ENCODE measurements around the gene FREM2.

Gene FREM2

DNA sequence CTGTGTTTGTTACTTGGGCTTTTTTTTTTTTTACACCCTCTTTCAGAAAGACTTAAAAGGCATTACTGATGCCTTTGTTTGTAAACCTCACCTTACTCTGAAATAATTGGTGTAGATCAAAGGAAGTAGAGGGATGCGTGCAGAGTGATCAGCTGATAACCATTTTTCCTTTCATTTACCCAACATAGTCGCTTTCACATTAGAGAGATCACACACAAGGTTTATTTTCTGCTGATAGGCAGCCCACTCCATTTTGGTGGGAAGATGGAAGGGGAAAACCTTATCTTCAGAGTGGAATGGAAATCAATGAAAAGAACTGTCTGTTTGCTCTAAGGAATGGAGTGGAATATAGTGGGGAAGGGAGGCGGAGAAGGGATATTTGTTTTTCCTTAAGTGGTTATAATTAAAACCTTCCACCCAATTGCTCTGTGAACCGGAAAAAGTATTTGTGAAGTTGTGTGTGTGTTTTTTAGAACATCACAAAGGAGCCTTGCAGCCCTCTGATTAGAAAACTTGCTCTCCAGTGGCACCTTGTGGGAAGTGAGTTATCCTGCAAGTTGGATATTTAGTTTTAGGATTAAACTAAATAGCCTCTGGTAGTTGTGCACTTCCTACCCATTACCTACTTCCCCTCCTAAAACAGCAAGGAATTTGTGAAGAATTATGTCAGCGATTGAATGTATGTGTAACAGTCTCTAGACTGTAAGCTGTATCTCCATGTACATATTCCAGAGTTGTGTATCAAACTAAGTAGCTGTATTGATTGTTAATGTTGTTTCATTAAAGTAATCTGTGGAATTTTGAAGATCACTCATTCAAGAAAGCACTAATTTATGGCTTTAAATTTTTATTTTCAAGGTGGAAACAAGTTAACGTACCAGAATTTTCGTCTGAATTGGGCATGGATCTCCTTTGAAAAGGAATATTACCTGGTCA lies 76.8 kb downstream of the FREM2 start:
- DNase-seq (ENCODE audit: low read depth) = no peak

DNA sequence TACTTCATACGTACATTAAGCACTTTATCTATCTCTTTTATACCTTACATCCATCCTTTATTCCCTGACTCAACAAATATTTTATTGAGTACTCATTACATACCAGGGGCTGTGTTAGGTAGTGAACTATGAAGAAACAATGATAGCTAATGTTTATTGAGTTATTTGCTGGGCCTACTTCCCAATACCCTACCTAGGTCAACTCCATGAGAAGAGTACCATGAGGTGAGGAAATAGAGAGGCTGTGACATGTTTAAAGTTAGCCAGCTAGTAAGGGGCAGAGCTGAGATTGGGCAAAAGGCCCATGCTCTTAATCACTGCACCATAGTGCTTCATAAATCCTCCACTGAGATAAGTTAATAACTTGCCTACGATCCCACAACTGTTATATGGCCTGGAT lies 79.9 kb downstream of the FREM2 start:
- no peak for DNase-seq (ENCODE audit: low read depth)

DNA sequence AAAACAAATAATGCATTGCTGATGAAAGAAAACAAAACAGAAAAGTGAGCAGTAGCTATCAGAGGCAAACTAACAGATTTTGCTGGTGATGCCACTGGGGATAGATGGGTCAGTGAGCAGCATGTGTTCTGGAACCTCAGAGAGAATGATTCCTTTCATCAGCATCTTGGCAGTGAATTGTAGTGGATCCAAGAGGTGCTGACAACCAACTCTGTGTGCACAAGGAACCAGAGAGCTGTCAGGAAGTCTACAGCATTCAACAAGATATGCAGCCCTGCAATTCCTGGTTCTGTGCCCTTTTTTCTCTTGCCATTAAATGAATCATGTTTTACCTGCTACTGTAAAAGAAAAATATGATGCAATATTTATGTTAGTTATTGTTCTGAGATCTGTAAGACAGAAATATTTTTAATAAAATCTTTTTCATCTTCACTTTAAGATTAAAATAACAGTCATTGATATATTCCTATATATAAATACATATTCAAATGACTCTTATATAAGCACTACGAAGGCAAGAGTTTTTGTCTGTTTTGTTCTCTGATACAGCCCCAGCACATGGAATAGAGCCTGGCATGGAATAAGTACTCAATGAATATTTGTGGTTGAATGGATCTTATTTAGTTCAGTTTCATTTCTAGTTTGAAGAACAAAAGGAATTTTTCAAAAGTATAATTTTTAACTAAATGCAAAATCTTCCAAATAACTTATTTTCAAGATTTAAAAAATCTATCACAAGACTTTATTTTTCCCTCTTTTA lies 80.8 kb downstream of the FREM2 start:
- no peak for DNase-seq (ENCODE audit: low read depth)

DNA sequence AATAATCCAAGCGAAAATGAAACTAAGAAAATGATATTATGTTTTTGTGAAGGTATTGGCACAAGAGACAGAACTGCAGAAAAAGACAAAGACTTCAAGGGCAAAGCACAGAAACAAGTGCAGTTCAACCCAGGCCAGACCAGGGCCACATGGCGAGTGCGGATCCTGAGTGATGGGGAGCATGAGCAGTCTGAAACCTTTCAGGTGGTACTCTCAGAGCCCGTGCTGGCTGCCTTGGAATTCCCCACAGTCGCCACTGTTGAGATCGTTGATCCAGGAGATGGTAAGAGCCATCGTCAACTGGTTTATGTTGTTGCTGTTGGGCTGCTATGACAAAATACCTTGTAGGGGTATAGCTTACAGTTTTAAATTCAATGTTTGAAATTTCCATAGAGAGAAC lies 82.6 kb downstream of the FREM2 start:
- DNase-seq (ENCODE audit: low read depth) = no peak

DNA sequence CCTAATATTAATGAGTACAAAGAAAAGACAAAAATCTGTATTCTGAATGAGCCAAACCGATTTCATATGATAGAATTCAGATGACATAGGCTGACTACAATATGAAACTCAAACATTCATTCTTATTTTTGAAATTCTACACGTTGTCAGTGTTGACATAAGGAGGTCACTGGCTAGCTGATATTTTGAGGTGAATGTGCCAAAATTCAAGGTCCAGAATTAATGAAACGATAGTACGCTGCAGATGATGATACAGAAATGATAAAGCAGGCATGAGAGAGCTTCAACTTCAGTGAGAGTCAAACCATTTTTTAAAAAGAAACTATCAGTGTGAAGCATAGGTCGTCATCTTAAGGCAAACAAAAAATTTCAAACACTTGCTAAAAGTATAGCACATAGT lies 88.2 kb downstream of the FREM2 start:
- DNase-seq (ENCODE audit: low read depth) = no peak

DNA sequence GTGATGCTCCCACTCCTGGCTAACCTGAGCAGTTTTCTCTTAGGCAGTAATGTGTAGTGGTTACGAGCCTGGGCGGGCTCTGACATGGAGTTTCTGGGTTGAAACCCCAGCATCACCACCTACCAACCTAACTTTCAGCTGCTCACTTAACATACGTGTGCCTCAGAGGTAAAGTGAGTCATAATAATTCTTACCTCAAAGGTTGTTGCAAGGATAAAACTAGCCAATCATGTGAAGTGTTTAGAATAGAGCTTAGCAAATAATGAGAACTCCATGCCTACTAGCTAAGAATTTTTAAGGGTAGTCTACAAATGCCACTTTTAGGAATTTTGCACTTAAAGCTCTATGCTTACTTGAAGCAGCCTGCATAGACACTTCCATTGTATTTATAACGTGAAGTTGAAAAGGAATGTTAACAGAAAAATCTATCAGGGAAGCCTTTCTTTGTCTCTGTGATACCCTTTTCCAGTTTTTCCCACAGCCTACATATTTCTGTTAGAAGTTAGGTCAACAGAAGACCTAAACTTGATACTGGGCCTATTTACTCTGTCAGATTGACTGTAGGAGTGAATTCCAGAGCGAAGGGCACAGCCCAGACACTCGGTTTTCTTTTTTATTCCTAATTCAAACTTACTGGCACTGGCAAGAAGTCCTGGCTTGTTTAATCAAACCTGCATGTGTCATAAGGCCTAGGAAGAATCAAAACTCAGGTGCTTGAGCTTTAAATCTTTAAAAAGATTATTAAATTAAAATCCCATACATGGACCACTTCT lies 90.7 kb downstream of the FREM2 start:
- no peak for DNase-seq (ENCODE audit: low read depth)

DNA sequence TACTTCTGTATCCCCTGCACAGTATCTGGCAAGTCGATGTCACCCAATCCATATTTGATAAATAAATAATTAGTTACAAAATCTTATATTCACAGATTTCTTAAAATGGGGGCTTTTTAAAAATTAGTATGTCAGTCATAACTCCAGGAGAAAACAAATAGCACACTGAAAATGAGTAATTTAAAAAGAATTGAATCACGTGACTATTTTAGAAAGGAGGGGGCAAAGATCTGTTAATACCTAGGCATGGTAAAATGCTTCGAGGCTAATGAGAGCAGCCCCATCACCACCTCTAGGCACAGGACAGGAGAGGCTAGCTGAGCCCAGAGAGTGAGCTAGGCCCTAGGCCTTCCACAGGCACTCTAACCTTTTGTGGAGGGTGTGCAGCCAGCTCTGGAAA lies 94.7 kb downstream of the FREM2 start:
- DNase-seq (ENCODE audit: low read depth) = no peak

DNA sequence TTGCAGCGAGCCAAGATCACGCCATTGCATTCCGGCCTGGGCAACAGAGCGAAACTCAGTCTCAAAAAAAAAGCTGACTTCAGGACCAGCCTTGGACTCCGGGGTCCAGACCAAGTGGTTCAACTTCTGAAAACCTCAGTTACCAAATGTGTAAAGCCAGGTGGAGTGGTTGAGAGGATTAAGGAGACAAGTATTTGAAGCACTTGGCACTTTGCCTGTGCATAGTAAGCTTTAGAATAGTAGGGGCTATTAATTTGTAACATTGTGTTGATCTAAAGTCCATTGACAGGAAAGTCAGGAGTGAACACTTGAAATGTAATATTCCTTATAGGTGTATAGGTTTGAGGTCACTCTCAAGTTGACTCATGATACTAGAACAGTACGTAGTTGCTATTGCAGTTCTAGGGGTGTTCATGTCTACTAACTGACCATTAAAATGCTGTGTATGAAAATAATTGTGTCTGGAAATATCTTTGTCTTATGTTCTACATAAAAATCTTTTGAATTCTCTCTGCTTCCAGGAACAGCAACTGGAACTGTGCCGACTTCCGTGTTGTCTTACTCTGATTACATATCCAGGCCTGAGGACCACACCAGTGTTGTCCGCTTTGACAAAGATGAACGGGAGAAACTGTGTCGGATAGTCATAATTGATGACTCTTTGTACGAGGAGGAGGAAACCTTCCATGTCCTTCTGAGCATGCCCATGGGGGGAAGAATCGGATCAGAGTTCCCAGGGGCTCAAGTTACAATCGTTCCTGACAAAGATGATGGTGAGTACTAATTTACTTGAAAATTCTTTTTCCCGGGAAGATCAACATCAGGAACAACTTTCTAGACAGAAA lies 97.4 kb downstream of the FREM2 start:
- no peak for DNase-seq (ENCODE audit: low read depth)

DNA sequence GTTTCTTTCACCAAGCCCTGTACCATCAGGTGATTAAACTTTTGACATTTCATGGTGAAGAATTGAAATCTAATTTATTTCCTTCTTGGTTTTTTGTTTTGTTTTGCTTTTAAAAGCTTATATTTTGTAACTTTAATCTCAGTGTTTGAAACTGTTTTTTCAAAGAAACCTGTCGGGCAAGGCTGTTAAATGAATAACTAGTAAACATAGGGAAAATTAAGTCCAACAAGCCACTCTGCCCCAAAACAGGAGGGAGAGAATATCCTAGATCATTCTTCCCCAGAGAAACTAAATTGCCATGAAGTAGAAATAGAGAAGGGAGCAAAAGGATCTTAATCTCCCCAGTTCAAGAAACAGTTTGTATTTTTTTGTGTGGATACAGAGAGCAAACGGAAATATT lies 98.2 kb downstream of the FREM2 start:
- DNase-seq (ENCODE audit: low read depth) = no peak

DNA sequence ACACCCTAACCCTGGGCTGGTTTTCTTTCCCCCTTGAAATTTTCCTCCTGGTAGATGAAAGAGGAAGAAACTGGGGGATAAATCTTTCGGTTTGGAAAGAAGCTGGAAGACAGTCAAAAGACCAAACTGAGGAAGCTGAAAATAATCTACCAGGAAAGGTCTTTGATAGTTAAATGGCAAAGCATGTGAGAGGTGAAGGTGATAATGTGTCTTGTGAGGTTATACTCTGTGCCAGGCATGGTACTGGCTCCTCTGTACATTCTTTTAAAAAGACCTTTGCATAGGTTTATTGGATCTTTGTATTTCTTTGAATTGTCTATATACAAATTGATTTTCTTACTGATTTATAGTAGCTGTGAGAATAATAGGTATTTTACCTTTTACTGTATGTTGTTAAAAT lies 98.6 kb downstream of the FREM2 start:
- DNase-seq (ENCODE audit: low read depth) = no peak

DNA sequence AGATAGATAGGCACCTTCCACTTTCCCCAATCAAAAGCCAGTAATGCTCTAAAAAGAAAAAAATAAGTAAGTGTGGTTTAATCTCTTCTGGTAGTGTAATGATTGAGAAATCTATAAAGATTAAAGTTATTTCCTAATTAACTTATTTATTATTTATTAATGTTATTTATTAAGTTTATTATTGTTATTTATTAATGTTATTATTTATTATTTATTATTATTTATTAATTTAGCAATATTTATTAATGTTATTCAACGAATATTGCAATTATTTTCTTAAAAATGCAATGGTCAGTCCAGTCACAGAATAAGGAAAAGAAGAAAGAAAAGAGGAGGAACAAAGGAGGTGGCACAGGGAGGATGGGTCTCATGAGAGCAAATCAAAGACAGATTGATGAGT lies 100.7 kb downstream of the FREM2 start:
- DNase-seq (ENCODE audit: low read depth) = no peak

DNA sequence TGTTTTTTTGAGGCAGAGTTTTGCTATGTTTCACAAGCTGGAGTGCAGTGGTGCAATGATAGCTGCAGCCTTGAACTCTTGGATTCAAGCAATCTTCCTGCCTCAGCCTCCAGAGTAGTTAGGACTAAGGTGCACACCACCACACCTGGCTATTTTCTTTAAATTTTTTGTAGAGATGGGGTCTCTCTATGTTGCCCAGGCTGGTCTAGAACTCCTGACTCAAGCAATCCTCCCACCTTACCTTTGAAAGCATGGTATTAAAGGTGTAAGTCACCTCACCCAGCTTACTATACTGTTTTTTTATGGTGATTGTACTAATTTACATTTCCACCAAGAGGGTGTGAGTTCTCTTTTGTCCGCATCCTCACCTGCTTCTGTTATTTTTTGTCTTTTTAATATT lies 110.0 kb downstream of the FREM2 start:
- DNase-seq (ENCODE audit: low read depth) = no peak

DNA sequence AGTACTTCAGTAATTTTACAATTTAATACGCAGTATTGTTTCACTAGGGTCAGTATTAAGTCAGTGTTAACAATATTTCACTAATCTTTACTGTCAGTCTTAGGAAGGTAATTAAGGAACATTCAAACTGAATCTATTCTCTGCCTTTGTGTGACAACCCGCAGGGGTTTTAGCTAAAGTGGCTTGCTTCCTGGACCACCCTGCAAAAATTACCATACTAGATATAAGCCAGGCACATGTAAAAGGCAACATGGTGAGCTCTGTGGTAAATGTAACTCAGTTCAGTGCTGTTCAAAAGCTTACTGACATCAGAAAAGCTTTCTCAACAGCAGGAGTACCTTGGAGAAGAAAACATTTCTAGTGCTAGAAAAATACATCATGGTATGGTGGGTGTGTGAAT lies 116.7 kb downstream of the FREM2 start:
- no peak for DNase-seq (ENCODE audit: low read depth)

DNA sequence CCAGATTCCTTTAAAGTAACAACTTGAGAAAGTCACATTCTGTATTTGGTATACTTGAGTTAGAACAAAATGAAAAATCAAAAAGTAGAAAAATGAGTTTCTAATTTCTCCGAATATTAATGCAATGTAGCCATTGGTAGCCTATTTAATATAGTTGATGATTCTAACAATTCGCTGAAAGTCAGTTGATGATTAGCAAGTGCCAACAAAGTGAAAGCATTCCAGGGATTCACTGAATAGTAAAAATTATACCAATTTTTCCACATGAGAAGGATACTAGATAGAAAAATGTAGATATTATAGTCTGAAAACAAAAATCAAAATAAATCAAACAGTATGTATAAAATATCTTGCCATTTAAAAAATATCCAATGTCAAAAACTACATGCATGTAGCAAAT lies 117.2 kb downstream of the FREM2 start:
- DNase-seq (ENCODE audit: low read depth) = no peak

DNA sequence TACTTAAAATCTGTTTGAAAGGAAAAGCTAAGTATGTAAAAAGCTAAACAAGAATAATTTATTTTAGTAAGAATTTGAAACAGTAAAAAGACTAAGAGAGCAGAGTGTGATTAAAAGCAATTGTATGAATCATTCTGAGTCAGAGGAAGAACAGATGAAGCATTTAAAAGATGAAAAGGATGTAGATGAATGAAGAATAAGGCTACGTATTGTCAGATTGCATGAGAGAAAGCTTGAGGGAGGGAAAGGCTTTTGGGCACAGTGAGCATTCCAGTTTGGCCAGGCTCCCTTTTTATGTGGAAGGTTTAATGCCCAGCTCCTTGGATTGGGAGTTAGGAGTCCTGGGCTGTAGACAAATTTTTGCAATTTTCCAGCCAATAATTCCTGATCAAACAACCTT lies 117.7 kb downstream of the FREM2 start:
- DNase-seq (ENCODE audit: low read depth) = no peak

DNA sequence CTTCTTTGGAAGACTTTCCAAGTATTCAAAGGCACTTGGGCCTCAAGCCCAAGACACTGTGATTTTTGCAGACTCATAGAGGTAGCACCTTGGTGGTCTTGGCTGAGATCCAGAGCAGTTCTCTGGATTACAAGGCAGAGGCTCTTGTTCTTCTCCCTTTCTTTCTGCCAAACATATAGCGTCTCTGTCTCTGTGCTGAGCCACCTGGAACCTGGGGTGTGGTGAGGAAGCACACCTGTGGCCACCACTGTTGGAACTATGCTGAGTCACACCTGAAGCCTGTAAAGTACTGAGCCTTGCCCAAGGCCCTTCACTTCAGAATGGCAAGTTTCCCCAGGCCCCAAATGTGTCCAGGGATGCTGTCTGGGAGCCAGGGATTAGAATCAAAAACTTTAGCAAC lies 127.5 kb downstream of the FREM2 start:
- DNase-seq (ENCODE audit: low read depth) = no peak

DNA sequence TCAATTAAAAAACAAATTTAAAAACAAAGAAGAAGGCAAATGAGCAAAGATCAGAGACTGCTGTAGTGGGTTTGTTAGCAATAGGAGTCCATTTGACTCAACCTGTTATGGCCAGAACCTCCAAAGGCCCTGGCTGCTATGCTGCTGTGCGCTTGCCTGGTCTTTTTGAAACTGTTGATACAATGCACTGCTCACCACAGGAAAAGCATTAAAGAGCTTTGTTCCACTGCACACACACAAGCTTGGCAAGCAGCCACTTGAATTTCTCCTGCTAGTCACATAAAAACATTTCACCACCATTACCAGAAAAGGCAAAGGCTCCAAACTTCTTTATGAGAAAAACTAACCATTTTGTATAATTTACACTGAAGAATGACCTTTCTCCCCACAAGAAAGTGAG lies 132.2 kb downstream of the FREM2 start:
- DNase-seq (ENCODE audit: low read depth) = no peak

DNA sequence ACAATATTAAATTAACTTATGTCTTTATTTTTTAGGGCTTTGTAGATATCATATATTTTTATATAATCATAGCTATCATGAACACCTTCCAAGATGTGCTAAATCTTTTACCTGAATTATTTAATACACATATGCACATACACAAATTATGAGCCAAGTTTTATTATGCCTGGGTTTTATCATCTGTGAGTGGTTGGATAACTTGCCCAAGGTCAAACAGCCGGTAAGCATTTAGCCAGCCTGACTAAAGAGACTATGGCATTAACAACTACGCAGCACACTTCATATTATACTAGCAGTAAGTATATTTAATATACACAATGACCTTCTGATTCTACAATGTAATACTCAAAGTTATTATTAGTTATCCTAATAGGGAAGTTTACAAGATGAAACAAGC lies 132.7 kb downstream of the FREM2 start:
- no peak for DNase-seq (ENCODE audit: low read depth)

DNA sequence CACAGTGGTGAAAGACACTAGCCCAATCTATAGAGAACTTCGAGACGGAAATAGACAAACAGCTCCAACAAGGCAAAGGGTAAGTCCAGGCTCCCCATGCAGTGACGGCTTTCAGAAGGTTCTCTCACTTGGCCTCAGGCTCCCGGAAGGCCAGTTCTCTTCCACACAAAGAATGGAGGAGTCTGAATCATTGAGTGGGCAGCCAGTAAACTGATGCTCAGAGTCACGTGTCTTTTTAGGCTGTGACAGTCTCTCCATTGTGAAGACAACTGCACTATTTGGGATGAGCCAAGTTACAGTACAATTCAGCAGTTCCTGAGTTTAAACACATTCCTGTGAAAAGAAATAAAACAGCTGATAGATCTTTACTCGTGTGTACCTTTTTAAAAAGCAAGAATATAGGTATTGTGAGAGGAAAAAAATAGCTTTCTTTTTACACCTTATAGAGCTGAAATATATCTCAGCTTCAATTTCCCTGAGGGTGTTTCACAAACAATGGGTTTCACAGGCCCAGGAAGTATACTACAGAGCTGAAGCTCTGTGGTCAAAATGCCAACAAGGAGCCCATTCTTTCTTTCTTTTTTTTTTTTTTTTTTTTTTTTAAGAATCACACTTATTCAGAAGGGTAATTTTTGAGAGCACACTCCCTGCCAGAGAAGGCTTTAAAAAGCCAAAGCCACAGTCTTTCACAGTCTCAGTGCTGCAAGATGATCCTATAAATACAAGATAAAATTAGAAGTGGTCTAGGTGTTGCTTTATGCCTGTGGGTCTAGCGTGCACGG lies 135.1 kb downstream of the FREM2 start:
- no peak for DNase-seq (ENCODE audit: low read depth)

DNA sequence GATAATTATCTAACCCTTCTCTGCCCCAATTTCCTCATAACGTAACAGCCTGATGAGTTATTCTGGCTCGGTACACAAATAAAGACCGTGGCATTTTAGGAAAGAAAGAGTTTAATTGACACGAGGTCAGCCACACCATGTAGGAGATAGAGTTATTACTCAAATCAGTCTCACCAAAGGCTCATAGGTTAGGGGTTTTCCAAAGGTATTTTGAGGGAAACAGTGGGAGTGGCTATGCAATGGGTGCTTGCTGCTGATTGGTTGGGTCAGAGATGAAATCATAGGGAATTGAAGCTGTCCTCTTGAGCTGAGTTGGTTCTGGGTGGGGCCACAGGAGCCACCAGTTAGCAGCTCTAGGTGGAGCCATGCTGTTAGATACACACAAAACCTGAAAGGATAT lies 137.5 kb downstream of the FREM2 start:
- DNase-seq (ENCODE audit: low read depth) = no peak
